Lower leg skin (tissue), 4 donors: Measurements from ENCODE around the gene A2M. TPM values are rescaled to one million over a fixed set of nuclear protein-coding genes. Genes with fewer than 3 reads are reported as not detected.

ENCODE experiments used
- DNase-seq, 2 donors: peaks; one replicate each; pipeline ENCODE4 v3.0.0-alpha.2; 2019; ENCODE audit warnings: low spot score in 2 of 2
- H3K4me3 ChIP-seq: fragments of 200-600 bp; sonication (generic); 2 replicates; pipeline ENCODE4 v1.5.1; 2017; ENCODE audit warnings: mild to moderate bottlenecking, low read depth; ENCODE audit not compliant: poor library complexity, severe bottlenecking
- POLR2A ChIP-seq, 2 donors: fragments of 450-650 bp; IDR thresholded peaks; one replicate each; pipeline ENCODE4 v1.6.1; 2016 to 2017; ENCODE audit warnings: antibody characterized with exemption in 2 of 2, mild to moderate bottlenecking in 1 of 2, moderate library complexity in 1 of 2
- WGBS, 2 donors: methylation state at CpG; one replicate each; pipeline ENCODE4 v1.1.5; 2018; 5-methylcytosine and 5-hydroxymethylcytosine counted together
- intact Hi-C: fragments of 100-400 bp; cut with DNase I; formaldehyde crosslinking; loops from one replicate; pipeline ENCODE4 v1.15.0; 2023; ENCODE audit warnings: low total_unique reads
- total RNA-seq, 4 donors: library from RNA; depleted of rRNA; stranded (reverse); fragments of >200 nt; gene quantifications; one replicate each; pipeline ENCODE4 v1.1.0, GENCODE V29; 2016
- TF ChIP-seq, protein P1 (sequence below), 3 donors: fragments of 450-650 bp; IDR thresholded peaks; one replicate each; pipeline ENCODE4 v1.5.1; 2016; ENCODE audit warnings: antibody characterized with exemption in 3 of 3, mild to moderate bottlenecking in 3 of 3, moderate library complexity in 2 of 3

Gene A2M
- total RNA-seq, 4 donors from 2014 or later: 32.9 to 123 (median 49.6) TPM

GRCh38 chr12:9052610-9053009 lies 63.1 kb downstream of the A2M start:
- TF ChIP-seq, protein P1, sequence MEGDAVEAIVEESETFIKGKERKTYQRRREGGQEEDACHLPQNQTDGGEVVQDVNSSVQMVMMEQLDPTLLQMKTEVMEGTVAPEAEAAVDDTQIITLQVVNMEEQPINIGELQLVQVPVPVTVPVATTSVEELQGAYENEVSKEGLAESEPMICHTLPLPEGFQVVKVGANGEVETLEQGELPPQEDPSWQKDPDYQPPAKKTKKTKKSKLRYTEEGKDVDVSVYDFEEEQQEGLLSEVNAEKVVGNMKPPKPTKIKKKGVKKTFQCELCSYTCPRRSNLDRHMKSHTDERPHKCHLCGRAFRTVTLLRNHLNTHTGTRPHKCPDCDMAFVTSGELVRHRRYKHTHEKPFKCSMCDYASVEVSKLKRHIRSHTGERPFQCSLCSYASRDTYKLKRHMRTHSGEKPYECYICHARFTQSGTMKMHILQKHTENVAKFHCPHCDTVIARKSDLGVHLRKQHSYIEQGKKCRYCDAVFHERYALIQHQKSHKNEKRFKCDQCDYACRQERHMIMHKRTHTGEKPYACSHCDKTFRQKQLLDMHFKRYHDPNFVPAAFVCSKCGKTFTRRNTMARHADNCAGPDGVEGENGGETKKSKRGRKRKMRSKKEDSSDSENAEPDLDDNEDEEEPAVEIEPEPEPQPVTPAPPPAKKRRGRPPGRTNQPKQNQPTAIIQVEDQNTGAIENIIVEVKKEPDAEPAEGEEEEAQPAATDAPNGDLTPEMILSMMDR (IDR thresholded peaks at IDR 0.05): no peak
- TF ChIP-seq POLR2A (IDR thresholded peaks at IDR 0.05): no peak
- no peak for DNase-seq
- intact Hi-C loops: no loop called here

GRCh38 chr12:9051158-9051550 lies 64.6 kb downstream of the A2M start:
- WGBS, 2 donors: 38 to 72% methylated on average over 6 of the region's 6 CpGs
- intact Hi-C loops: no loop called here
- TF ChIP-seq, protein P1 (IDR thresholded peaks at IDR 0.05): no peak
- no peak for TF ChIP-seq POLR2A (IDR thresholded peaks at IDR 0.05)
- DNase-seq: no peak
- no peak overlapping the region for H3K4me3 ChIP-seq

More at GRCh38 chr12:9052610-9053009, 63.1 kb downstream of the A2M start:
- WGBS, 2 donors: 59 to 67% methylated on average over 1 of the region's 1 CpG
- no peak overlapping the region for H3K4me3 ChIP-seq

DNA sequence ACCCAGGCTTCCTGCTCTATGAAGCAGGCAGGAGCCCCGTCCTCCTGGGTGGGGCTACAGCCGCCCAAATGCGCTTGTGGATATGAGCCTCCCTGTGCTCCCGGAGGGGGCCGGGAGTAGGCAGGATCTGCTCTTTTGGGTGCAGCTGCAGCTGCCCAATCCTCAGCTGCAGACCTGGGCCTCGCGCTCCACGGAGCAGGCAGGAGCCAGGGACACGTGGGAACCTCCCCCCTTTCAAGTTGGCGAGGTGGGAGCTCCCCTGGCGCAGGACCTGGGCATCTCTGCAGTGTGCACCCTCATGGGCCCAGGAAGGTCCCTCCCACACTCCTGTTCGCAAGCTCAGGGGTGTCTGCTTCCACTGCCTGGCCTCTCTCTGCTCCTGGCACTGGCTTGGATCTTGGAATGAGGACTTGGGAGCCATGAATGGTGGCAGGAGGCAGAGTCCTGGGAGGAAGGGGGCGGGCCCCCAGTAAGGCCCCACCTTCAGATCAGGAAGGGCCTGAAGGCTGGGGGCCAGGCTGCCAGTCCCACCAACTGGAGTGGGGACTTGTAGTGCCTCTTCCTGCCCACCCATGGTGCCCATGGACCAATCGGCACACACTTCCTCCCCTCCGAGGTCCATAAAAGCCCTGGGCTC lies 65.1 kb downstream of the A2M start:
- DNase-seq: no peak
- 66 to 85% methylated on average over 7 to 14 of the region's 15 CpGs for WGBS, 2 donors

GRCh38 chr12:9049520-9050133 lies 66.1 kb downstream of the A2M start:
- intact Hi-C loops: no loop called here

More for the DNA sequence above, 65.1 kb downstream of the A2M start:
- TF ChIP-seq, protein P1 (IDR thresholded peaks at IDR 0.05): no peak
- TF ChIP-seq POLR2A (IDR thresholded peaks at IDR 0.05): no peak
- no peak overlapping the region for H3K4me3 ChIP-seq
- intact Hi-C loops: no loop called here

GRCh38 chr12:9048930-9049329 lies 66.8 kb downstream of the A2M start:
- intact Hi-C loops: no loop called here
- 94 to 98% methylated on average over 2 of the region's 2 CpGs for WGBS, 2 donors
- H3K4me3 ChIP-seq: no peak overlapping the region
- no peak for DNase-seq
- TF ChIP-seq, protein P1 (IDR thresholded peaks at IDR 0.05): no peak
- TF ChIP-seq POLR2A (IDR thresholded peaks at IDR 0.05): no peak

More at GRCh38 chr12:9049520-9050133, 66.1 kb downstream of the A2M start:
- TF ChIP-seq, protein P1 (IDR thresholded peaks at IDR 0.05): no peak
- no peak for TF ChIP-seq POLR2A (IDR thresholded peaks at IDR 0.05)
- no peak for DNase-seq
- whole genome bisulfite sequencing, 2 donors: 22 to 23% methylated on average over 6 of the region's 6 CpGs
- H3K4me3 ChIP-seq: no peak overlapping the region
